IMR-90 (cell line): ENCODE data around the gene CLDN8.

Experiments
- CHD1 ChIP-seq: IDR thresholded peaks from 2 replicates; pipeline ENCODE4 v1.6.1; 2012; ENCODE audit warnings: low read depth, low read length, improper control_type of control experiment
- CTCF ChIP-seq: conservative IDR thresholded peaks from 2 replicates; pipeline ENCODE4 v1.5.1; 2012; ENCODE audit warnings: mild to moderate bottlenecking, low read depth, low read length, improper control_type of control experiment
- NFE2L2 ChIP-seq: fragments of 150-350 bp; IDR thresholded peaks from 2 replicates; pipeline ENCODE4 v1.6.1; 2016; ENCODE audit warnings: low read depth, mild to moderate bottlenecking, low read length
- POLR2A ChIP-seq: IDR thresholded peaks from 2 replicates; pipeline ENCODE4 v1.6.1; 2012; ENCODE audit warnings: mild to moderate bottlenecking, low read depth, low read length
- RAD21 ChIP-seq: IDR thresholded peaks from 2 replicates; pipeline ENCODE4 v1.6.1; 2012; ENCODE audit warnings: low read length, improper control_type of control experiment

- no peak for TF ChIP-seq CHD1
- TF ChIP-seq POLR2A = no peak
- TF ChIP-seq CTCF = no peak
- no peak for TF ChIP-seq RAD21
- TF ChIP-seq NFE2L2 = no peak
Measured at GRCh38 chr21:30240661-30241060, 24.8 kb upstream of the CLDN8 start.
